ENCODE data around the gene UBE2E3.

GRCh38 chr2:180955101-180955500, 25.3 kb upstream of the UBE2E3 start:
- TF ChIP-seq CTCF (IDR thresholded peaks at IDR 0.05) (no peak), POLR2A (IDR thresholded peaks at IDR 0.05) (no peak)
